NCI-H1694 (cell line): ENCODE measurements around the gene WNT4.

Experiments used
- DNase-seq: peaks from one replicate; lab custom pipeline; 2025; lab: John Stamatoyannopoulos, UW

Gene WNT4

DNA sequence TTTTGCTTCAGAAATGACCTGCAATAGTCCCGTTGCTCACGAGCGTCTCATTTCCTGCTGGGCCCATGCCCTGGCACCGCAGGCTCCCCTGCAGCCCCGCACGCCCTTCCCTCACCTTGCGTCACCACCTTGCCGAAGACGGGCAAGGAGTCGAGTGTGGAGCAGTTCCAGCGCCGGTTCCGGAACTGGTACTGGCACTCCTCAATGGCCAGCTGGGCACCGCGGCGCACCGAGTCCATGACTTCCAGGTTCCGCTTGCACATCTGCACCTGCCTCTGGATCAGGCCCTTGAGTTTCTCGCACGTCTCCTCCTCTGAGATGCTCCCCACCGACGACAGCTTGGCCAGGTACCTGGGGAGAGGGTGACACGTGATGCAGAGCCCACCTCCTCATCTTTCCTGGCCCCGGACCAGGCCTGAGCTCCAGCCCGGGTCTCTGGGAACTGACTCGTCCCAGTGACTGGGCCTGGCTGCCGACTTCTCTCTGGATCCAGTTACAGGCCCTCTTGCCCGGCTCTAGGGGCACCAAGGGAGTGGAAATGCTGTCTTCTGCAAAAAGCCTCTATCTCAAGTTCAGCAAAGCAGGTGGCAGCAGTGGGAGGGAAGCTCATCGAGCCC is 13.3 kb downstream of the WNT4 start:
- DNase-seq, result no peak

DNA sequence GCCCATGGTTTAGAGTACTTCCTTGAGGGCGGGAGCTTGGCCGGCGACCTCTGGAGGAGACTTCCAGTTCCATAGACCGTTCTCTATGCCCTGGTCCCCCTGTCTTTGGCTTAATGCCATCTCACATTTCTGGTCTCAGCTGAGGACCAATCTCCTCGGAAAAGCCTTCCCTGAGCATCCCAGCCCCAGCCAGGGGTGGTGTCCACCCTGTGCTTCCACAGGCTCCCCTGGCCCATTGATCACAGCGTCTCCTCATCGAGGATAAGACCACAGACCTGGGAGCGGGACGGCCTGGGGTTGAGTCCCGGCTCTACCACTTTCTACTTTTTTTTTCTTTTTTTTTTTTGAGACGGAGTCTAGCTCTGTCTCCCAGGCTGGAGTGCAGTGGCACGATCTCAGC is 14.5 kb downstream of the WNT4 start:
- no peak for DNase-seq

DNA sequence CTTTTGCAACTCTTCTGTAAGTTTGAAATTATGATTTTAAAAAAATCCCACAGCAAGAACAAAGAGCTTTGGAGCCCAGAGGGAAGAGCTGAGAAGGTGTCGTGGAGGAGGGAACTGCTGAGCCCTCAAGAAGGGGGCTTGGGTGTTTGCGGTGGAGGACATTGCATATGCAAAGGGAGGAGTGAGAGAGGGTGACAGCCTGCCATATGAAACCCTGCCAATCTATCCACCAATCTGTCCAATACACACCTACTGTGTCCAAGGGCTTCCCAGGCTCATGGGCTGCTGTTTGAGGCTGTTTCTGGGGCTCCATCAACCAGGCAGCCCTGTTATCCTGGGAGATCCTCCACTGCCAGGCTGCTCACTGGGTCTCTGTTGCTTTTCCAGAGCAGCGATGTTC is 15.2 kb downstream of the WNT4 start:
- DNase-seq, result no peak

DNA sequence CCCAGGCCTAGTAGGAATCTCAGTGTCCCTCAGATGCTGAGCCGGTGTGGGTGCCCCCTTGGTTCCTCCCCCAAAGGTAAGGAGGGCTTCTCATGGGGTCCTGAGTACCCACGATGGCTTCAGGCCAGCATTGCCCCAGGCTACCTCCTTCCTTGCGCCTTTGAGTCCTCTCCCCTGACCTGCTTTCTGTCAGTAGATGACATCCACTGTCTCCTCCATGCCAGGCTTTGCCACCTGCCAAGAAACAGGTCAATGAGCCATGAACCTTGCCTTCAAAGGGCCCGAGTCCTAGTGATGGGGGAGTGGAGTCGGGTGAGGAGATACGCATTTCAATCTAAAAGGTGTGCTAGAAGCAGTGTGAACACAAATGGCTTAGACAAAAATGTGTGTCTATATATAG is 15.6 kb downstream of the WNT4 start:
- no peak for DNase-seq

DNA sequence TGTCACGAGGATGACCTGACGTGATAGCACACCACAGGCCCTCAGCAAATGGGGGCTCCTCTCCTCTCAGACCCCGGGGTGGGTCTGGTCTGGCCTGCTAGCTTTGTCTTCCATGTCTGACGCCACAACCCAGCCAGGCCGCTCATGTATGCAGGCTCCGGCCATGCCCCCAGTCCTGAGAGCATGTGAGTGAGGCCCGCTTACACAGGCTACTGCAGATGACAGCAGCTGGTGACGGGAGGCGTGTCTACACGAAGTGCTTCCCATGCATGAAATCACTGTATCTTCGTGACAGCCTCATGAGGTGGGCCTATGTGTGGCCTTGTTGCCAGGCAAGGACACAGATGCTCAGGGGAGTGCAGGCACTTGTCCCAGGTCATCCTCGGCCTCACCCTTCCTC is 16.4 kb downstream of the WNT4 start:
- no peak for DNase-seq

DNA sequence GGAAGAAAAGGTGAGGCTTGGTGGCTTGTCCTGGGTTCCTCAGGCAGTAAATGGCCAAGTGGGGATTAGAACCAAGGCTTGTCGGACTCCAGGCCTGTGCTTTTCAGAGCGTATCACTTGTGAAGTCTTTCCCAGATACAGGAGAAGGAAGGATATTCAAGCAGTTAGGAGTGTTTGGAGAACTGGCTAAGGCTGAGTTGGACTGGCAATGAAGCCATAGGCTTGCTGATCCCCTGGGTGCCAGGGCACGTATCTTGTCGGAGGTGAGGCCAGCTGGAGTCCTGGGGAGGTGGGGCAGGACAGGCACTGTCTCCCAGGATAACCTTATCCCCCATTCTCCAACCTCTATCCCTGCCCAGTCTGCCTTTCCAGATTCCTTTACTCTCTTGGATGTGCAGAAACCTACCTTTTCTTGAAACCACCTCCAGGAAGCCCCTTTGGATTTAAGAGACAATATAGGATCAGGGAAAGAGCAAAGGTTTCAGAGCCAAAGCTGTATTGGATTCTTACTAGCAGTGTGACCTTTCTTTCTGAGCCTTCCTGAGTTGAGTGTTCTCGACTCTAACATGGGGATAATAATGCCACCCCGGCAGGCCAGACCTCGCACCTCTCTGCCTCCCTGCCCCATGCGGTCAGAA is 18.2 kb downstream of the WNT4 start:
- no peak for DNase-seq

DNA sequence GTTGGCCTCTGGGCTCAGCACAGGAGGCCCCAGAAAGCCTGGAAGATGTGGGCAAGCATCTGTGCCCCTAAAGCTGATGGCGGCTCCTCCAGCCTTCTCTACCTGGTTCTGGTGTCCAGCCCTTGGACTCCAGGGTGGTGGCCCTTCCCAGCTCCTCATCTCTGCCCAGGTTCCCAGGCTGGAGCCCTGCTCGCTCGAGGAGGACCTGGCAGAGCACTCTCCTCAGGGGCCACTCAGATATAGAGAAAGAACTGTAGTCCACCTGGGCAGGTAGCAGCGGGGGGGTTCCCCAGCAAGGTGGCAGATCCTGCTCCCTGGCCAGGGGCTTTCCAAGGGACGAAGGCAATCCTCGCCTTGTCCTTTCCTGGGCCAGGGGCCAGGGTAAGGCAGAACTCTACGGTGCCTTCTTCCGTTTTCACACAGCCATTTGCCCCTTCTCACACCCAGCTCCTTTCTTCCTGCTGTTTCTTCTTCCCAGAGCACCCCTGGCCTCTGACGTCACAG is 18.9 kb downstream of the WNT4 start:
- no peak for DNase-seq

DNA sequence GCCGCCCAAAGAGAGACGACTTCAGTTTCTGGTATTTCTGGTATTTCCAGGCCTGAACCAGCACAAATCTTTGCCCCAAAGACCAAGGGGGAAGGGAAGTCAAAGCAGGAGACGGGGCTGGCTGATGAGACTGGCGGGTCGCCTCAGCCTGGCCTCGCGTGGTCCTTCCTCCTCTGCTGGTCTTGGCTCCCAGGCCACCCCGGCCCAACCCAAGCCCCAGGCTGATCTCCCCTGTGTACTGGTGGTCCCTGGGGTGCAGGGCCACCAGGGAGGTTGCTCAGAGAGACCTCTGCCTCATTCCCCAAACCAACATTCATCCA is 19.9 kb downstream of the WNT4 start:
- no peak for DNase-seq

DNA sequence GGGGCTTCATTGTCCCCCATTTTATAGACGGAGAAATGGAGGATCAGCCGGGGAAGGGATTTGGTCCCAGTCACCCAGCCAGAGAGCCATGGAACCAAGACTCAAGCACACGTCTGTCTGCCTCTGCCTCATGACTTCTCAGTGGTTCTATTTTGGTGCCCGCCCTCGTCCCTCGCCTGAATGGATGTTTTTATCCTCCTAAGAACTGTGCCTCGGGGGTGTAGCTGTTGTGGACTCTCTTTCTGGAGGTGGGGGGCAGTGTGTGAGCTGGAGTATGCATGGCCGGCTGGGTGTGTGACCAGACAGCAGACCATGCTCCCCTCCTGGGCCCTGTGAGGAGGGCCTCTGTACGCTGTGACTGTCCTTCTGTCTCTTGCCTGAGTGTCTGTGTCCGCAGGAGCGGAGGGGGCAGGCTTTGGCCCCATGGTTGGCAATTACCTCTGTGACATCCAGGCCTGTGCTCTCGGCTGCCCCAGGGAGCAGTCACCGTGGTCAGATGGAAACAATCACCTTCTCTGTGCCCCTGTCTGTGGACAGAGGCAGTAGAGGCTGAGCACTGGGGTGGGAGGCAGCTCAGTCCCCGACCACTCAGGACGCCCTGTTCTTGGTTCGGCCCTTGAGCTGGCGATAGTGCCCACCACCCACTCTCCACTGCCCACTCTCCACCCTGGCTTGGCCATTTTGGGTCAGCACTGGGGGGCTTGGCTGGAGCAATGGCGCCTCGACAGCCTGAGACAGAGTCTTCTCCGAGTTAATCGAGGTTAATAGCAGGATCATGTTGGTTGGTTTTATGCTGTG is 20.4 kb downstream of the WNT4 start:
- no peak for DNase-seq

DNA sequence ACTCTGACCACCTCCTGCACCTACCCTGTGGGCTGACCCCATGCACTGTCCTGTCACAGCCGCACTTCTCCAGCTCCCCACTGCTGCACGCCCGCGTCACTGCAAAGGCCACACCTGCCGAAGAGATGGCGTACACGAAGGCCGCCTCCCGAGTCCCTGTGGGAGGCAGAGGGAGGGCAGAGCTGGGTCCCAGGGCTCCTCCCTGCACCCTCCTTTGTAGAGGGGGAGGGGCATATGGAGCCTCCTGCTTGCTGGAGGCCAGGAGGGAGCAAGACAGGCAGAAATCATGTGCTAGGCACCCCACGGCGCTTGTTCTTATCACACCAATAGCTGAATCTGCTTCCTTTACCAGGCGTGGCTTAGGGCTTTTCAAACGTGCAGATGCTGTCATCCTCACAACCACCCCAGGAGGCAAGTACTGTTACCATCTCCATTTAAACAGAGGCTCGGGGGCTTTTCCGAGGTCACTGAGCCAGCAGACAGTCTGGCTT is 21.4 kb downstream of the WNT4 start:
- no peak for DNase-seq

DNA sequence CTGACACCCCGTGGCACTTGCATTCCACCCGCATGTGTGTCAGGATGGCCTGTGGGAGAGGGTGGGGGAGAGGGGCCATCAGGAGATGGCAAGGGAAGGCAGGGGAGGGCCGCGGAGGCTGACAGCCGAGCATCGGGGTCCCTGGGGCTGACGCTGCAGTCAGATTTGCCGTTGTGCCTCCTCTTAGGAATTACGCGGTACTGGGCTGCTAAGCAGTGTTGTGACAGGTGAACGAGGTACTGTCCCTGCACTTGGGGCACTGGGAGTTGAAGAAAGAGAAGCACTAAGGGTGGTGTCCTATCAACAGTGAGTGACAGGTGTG is 22.5 kb downstream of the WNT4 start:
- no peak for DNase-seq

DNA sequence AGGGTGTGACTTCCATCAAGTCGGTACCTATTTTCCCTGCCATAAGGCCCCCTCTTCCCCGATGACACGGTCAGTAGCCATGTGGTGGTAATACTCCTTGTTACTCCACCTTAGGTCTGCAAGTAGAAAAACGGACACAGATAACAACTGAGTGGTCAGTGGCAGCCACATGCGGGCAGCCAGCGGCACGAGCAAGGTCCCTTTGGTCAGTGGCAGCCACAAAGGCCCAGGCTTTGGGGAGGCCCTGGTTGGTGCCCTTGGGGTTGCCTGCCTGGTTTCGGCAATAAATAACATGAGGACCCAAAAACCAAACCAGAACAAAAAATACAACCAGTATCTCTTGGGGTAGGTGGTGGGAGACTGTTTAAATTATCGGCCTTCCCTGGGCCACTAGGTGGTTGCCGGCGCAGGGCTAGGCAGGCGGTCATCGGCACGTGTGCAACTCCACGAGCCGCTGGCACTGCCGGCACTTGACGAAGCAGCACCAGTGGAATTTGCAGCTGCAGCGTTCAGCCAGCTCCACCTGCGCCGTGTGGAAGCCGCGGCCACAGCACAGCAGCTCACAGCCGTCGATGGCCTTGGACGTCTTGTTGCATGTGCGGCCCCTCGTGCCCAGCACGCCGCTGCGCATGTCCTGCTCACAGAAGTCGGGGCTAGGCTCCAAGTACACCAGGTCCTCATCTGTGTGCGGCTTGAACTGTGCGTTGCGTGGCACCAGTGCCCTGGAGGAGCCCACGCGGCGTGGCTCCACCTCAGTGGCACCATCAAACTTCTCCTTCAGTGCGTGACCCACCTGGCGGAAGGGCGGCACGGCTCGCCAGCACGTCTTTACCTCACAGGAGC is 23.1 kb downstream of the WNT4 start:
- no peak for DNase-seq

DNA sequence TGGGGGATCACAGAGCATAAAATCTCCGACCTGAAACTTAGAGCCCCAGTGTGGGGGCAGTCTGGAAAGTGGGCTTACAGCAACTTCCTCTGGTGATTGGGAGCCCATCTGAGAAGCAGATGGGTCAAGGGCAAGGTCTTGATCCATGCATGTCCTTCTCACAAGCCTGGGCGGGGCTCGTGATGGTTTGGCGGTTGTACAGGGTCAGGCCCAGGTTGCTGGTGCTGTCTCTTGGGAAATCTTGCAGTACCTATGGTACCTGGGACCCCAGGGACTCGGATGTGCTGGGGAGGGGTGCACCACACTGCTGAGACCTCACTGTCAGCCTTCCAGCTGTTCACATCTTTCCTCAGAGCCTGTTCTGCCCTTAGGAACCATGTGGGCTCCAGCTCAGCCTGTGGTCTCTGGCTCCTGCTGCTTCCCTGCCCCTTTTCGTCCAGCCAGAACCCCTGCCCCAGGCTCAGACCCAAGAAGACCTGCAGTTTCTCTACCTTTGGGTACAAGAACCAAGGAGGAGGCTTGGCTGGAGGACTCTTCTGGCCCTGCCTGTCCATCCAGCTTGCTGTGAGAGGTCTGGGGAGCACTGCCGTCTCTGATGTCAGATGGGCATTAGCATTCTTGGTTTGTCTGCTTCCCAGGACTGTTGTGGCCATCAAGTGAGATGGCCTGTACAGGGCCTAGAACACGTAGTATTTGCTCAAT is 24.5 kb downstream of the WNT4 start:
- DNase-seq, result no peak

DNA sequence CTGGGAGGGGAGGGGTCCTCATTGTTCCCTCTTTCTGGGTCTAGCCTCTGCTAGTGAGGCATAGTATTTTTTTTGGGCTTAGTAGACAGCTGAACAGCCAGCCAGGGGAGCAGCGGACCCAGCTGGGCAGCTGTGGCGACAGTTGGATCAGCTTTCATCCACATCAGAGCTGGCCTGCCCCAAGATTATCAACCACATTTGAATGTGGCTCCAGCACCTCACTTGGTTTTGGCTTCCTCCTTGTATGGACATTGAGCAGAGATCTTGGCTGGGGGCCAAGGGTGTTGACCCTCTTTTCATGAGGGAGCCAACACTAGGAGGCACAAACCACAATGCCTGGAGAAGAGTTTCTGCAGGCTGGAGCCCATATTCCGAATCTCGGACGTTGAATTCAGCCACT is 25.0 kb downstream of the WNT4 start:
- DNase-seq, result no peak

DNA sequence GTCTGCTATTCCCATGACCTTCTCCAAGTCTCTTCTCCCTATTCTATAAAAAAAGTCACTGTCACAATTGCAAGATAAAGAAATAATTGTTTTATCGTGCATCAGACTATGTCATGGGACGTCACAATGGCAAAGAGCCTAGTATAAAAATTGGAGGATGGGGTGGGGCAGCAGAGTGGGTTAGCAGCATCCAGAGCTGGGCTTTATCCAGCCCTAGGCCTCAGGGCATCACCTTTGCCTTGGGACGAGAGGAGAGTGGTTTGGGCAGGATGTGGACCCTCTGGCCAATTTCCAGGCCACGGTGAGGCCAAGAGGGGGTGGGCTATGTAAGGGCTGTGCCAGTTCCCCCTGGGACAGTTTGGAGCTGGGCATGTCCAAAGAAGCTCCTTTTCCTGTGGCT is 25.7 kb downstream of the WNT4 start:
- no peak for DNase-seq

DNA sequence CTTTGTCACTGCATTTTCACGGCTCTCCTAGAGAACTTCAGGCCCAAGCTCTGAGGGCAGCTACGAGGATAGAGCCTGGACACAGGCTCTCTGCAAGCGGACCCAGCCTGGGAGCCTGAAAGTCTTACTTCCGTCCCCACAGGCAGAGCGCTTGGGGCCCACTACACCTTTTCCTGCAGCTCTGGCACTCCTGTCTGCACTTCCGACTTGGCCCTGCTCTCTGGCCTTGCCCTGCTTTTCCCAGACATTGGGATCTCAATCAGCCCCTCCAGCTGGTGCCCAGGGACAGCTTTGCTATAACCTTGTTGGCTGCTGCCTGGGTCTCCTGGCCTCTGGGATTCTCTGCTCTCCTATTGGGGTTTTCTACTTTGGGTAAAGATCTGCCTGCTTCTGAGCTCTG is 27.6 kb downstream of the WNT4 start:
- DNase-seq, result no peak

DNA sequence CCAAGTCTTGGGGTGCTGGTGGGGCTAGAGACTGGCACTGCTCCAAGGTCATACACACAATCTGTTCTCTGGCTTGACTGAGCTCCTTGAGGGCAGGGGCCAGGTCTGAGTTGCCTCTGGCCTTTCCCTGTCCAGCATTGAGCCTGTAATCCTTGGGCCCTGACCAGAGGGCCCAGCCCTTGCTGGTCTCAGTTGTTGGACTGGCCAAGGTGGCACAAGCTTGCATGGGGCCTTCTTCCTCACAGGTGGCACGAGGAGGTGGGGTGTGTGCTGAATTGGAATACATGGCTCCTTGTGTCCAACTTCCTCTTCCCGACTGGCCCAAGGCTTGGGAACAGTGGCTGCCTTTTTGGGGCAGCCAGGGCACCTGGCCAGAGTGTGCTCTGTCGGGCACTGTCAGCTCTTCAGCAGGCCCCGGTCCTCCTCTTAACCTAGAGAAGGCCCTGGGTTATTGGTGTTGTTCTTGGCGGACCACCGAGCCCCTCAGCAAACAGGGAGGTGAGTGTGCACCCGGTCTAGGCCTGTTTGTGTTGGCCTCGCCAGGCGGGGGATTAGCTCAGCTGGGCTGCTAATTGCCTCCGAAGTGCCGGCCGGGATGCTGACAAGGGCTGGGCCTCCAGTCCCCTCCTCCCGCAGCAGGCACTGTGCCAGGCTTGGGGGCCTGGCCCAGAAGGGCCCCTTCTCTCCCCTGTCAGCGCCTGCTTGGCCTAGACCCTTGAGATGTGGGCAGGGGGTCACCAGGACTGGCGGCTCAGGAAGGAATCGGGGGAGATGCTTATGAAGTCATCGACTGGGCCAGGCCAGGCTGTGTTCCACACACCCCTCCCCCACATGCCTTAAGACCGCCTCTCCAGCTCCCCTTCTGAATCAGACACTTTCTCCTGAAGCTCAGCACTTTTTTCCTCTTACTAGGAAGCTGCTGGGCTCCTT is 28.5 kb downstream of the WNT4 start:
- no peak for DNase-seq

DNA sequence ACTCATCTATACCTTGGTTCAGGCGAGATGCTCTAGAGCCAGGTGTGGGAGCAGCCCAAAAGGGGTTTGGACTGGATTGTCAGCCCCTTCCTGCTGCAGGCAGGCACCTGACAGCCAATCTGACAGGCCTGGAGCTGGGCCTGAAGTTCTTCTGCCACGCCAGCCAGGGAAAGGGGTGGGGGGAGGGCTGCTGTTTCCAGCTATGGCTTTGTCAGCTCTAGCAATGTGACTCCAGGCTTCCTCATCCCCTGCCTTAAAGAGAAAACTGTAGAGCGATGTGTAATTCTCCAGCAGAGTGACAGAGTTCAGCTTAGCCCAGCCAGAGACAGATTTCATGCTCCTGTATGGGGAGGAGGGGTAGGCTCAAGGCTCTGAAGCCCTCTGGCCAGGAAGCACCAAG is 30.3 kb downstream of the WNT4 start:
- no peak for DNase-seq

DNA sequence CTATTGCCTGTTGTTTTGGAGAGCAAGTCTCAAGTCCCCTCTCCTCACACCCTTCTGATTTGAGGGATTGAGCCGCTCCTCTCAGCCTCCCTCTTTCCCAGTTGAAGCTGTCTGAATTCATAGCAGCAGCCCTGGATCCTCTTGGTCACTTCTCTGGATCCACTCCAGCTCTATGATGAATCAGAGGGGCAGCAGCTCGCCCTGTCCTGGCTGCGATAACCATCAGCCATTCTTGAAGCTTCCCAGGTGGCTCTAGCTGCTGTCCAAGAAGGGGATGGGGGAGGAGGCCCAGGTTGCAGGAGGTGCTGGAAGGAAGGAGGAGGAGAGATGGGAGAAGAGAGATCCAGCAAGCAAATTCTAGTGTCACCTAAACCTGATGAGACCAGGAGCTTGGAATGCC is 31.3 kb downstream of the WNT4 start:
- no peak for DNase-seq

DNA sequence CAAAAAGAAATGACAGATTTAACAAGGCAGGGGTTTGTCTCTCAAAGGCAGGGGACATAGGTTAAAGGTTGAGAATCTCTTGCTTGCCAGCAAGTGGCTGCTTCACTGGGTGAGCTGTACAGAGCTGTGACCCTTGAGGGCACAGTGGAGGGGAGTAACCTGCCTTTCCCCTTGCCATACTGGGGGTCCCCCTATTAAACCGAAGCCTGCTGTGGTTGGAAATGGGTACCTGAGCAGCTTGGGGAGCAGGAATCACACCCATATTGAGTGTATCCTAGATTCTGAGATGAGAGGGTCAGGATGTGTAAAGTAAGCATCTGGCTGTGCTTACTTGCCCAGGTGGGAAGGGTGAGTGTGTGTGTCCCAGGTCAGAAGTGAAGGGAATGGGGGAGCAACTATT is 31.8 kb downstream of the WNT4 start:
- DNase-seq, result no peak

DNA sequence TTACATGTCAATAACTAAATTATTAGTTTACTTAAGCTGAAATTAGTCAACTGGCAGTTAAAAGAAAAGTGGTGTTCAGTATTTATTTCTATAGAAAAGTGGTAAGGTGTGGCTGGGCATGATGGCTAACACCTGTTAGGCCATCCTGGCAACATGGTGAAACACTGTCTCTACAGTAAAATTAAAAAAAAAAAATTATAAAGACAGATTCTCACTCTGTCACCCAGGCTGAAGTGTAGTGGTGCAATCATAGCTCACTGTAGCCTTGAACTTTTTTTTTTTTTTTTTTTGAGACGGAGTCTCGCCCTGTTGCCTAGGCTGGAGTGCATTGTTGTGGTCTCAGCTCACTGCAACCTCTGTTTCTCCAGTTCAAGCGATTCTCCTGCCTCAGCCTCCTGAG is 32.9 kb downstream of the WNT4 start:
- no peak for DNase-seq
